H9 (cell line): Measurements from ENCODE around the gene ASPG. TPM values are rescaled to one million over a fixed set of nuclear protein-coding genes. Genes with fewer than 3 reads are reported as not detected.

ENCODE experiments used
- DNase-seq: peaks from one replicate; pipeline ENCODE4 v3.0.0-alpha.2; 2017
- H2AFZ ChIP-seq: one replicate; pipeline ENCODE4 v1.6.1; 2013; ENCODE audit warnings: mild to moderate bottlenecking, low read length, control low read depth, moderate library complexity
- H2AK5ac ChIP-seq: 2 replicates; pipeline ENCODE4 v1.6.1; 2013; ENCODE audit warnings: low read length, control low read depth, mixed read lengths; ENCODE audit not compliant: insufficient read length
- H2BK120ac ChIP-seq: one replicate; pipeline ENCODE4 v1.6.1; 2013; ENCODE audit warnings: low read depth, mild to moderate bottlenecking, low read length, control low read depth, inconsistent platforms; ENCODE audit not compliant: poor library complexity, severe bottlenecking
- H2BK12ac ChIP-seq: 2 replicates; pipeline ENCODE4 v1.6.1; 2013; ENCODE audit warnings: low read length, control low read depth, mixed read lengths, low read depth; ENCODE audit not compliant: insufficient read length
- H2BK15ac ChIP-seq: 2 replicates; pipeline ENCODE4 v1.6.1; 2013; ENCODE audit warnings: low read depth, low read length, control low read depth
- H2BK20ac ChIP-seq: one replicate; pipeline ENCODE4 v1.6.1; 2013; ENCODE audit warnings: low read depth, mild to moderate bottlenecking, low read length, control low read depth, inconsistent platforms; ENCODE audit not compliant: poor library complexity, severe bottlenecking
- H2BK5ac ChIP-seq: 2 replicates; pipeline ENCODE4 v1.6.1; 2013; ENCODE audit warnings: low read length, control low read depth, mixed read lengths; ENCODE audit not compliant: insufficient read length
- H3K14ac ChIP-seq: 2 replicates; pipeline ENCODE4 v1.6.1; 2013; ENCODE audit warnings: low read length, control low read depth; ENCODE audit not compliant: insufficient read depth
- H3K18ac ChIP-seq: 2 replicates; pipeline ENCODE4 v1.6.1; 2013; ENCODE audit warnings: low read depth, mild to moderate bottlenecking, mixed read lengths, low read length, control low read depth; ENCODE audit not compliant: insufficient read length
- H3K23ac ChIP-seq: 2 replicates; pipeline ENCODE4 v1.6.1; 2013; ENCODE audit warnings: low read length, control low read depth, mixed read lengths, low read depth; ENCODE audit not compliant: insufficient read length
- H3K23me2 ChIP-seq: 2 replicates; pipeline ENCODE4 v1.6.1; 2013; ENCODE audit warnings: low read depth, mild to moderate bottlenecking, mixed read lengths, low read length, control low read depth; ENCODE audit not compliant: insufficient read length, poor library complexity, severe bottlenecking
- H3K27ac ChIP-seq: 2 replicates; pipeline ENCODE4 v1.5.1; 2013; ENCODE audit warnings: low read length, control low read depth, mixed read lengths, low read depth; ENCODE audit not compliant: insufficient read length
- H3K27me3 ChIP-seq: 2 replicates; pipeline ENCODE4 v1.6.1; 2013; ENCODE audit warnings: low read length, control low read depth, inconsistent platforms; ENCODE audit not compliant: insufficient read depth
- H3K4ac ChIP-seq: 2 replicates; pipeline ENCODE4 v1.6.1; 2013; ENCODE audit warnings: low read depth, mild to moderate bottlenecking, control low read depth, inconsistent platforms, low read length, moderate library complexity
- H3K4me1 ChIP-seq: 2 replicates; pipeline ENCODE4 v1.6.1; 2013; ENCODE audit warnings: low read length, control low read depth, inconsistent platforms; ENCODE audit not compliant: insufficient read depth
- H3K4me2 ChIP-seq: 2 replicates; pipeline ENCODE4 v1.6.1; 2013; ENCODE audit warnings: low read length, control low read depth, mixed read lengths; ENCODE audit not compliant: insufficient read length, insufficient read depth
- H3K56ac ChIP-seq: 2 replicates; pipeline ENCODE4 v1.6.1; 2013; ENCODE audit warnings: low read depth, mild to moderate bottlenecking, mixed read lengths, low read length, control low read depth; ENCODE audit not compliant: insufficient read length
- H3K79me1 ChIP-seq: 2 replicates; pipeline ENCODE4 v1.6.1; 2013; ENCODE audit warnings: low read depth, mild to moderate bottlenecking, moderate library complexity, low read length, control low read depth, inconsistent platforms; ENCODE audit not compliant: insufficient read depth, poor library complexity, severe bottlenecking
- H3K79me2 ChIP-seq: 2 replicates; pipeline ENCODE4 v1.6.1; 2013; ENCODE audit warnings: low read length, control low read depth, inconsistent platforms; ENCODE audit not compliant: insufficient read depth
- H3K9ac ChIP-seq: 2 replicates; pipeline ENCODE4 v1.6.1; 2013; ENCODE audit warnings: low read length, control low read depth, mixed read lengths; ENCODE audit not compliant: insufficient read length; ENCODE audit errors: extremely low read depth
- H3K9me3 ChIP-seq: one replicate; pipeline ENCODE4 v1.6.1; 2013; ENCODE audit warnings: low read depth, low read length, inconsistent platforms; ENCODE audit not compliant: control insufficient read depth
- H3T11ph ChIP-seq: one replicate; pipeline ENCODE4 v1.6.1; 2013; ENCODE audit warnings: mild to moderate bottlenecking, low read length, control low read depth, inconsistent platforms
- H4K20me1 ChIP-seq: one replicate; pipeline ENCODE4 v1.6.1; 2013; ENCODE audit not compliant: control insufficient read depth, insufficient read length, insufficient read depth
- H4K5ac ChIP-seq: 2 replicates; pipeline ENCODE4 v1.6.1; 2013; ENCODE audit warnings: low read depth, mild to moderate bottlenecking, mixed read lengths, low read length, control low read depth; ENCODE audit not compliant: insufficient read length
- H4K8ac ChIP-seq: replicated peaks from 2 replicates; pipeline ENCODE4 v1.6.1; 2013; ENCODE audit warnings: low read length, control low read depth, mixed read lengths, low read depth; ENCODE audit not compliant: insufficient read length
- H4K91ac ChIP-seq: 2 replicates; pipeline ENCODE4 v1.6.1; 2013; ENCODE audit warnings: low read depth, mild to moderate bottlenecking, moderate library complexity, mixed read lengths, low read length, control low read depth; ENCODE audit not compliant: insufficient read length
- H3K27ac Mint-ChIP-seq, 3 experiments: 2 replicates in 2 of 3; 3 replicates in 1 of 3; pipeline ENCODE4 v1.8.0; 2020 to 2021; ENCODE audit warnings: mixed read lengths in 3 of 3, mild to moderate bottlenecking in 1 of 3, moderate library complexity in 1 of 3
- H3K27me3 Mint-ChIP-seq: 2 replicates; pipeline ENCODE4 v1.8.0; 2021; ENCODE audit warnings: low read depth, mild to moderate bottlenecking, moderate library complexity, mixed read lengths
- H3K36me3 Mint-ChIP-seq, 3 experiments: 2 replicates in 2 of 3; 3 replicates in 1 of 3; pipeline ENCODE4 v1.8.0; 2020 to 2021; ENCODE audit warnings: low read depth in 3 of 3, mixed read lengths in 3 of 3; ENCODE audit not compliant: insufficient read depth in 1 of 3
- H3K4me1 Mint-ChIP-seq, 2 experiments: 2 replicates each; pipeline ENCODE4 v1.8.0; 2020; ENCODE audit warnings: mixed read lengths in 2 of 2
- H3K4me3 Mint-ChIP-seq, 2 experiments: 2 replicates in 1 of 2; 3 replicates in 1 of 2; pipeline ENCODE4 v1.8.0; 2020 to 2021; ENCODE audit warnings: mild to moderate bottlenecking in 2 of 2, mixed read lengths in 2 of 2, moderate library complexity in 1 of 2
- H3K9me3 Mint-ChIP-seq, 2 experiments: 2 replicates in 1 of 2; 3 replicates in 1 of 2; pipeline ENCODE4 v1.8.0; 2020; ENCODE audit warnings: mild to moderate bottlenecking in 2 of 2, mixed read lengths in 2 of 2, moderate library complexity in 1 of 2
- WGBS: extraction: QIAGEN DNeasy Blood & Tissue Kit; methylation state at CpG from one replicate; pipeline ENCODE4 v1.1.7; 2013; ENCODE audit warnings: missing lambda C conversion rate, low lambda C conversion rate, mixed read lengths; ENCODE audit not compliant: insufficient read length; ENCODE audit errors: extremely low coverage; 5-methylcytosine and 5-hydroxymethylcytosine counted together
- microRNA-seq: library from miRNA; unstranded; fragments of <30 nt; microRNA quantifications from one replicate; pipeline ENCODE4, GENCODE V29; 2020; ENCODE audit warnings: borderline microRNAs expressed
- total RNA-seq: library from RNA; stranded (reverse); gene quantifications from 2 replicates; pipeline ENCODE4 v1.2.1, GENCODE V29; 2021
- TF ChIP-seq, protein P1 (sequence below): fragments of 200-600 bp; sonication (generic); conservative IDR thresholded peaks from 3 replicates; pipeline ENCODE4 v1.8.0; 2021; ENCODE audit warnings: antibody characterized with exemption, mild to moderate bottlenecking

ASPG gene
- total RNA-seq, 1 experiment from 2014 or later, result 0.33 TPM

DNA sequence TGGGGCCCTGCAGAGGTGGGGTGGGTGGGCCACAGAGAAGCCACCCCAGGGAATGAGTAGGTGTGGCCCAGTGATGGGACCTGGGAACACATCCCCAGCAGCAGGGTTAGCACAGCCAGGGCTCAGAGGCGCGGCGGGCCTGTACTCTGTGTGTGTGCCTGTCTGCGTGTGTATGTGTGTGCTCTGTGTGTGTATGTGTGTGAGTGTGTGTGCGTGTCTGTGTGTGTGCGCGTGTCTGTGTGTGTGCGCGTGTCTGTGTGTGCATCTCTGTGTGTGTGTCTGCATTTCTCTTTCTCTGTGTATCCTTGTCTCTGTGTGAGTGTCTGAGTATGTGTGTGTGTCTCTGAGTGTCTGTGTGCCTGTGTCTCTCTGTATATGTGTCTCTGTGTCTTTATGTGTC is 79.0 kb downstream of the ASPG start:
- H3K56ac ChIP-seq, result no peak overlapping the region
- no peaks in the 10 kb centered on the region for H3K9me3 ChIP-seq
- no peak overlapping the region for H2BK5ac ChIP-seq
- H4K20me1 ChIP-seq, result no peaks in the 10 kb centered on the region
- H4K91ac ChIP-seq, result no peak overlapping the region
- no peak overlapping the region for H2AFZ ChIP-seq
- no peaks in the 10 kb centered on the region for H3K27me3 ChIP-seq
- no peak overlapping the region for H3K4me3 Mint-ChIP-seq
- no peak overlapping the region for H2BK20ac ChIP-seq
- no peak overlapping the region for H2AK5ac ChIP-seq
- no peak overlapping the region for H3K23ac ChIP-seq
- no peak overlapping the region for H3K18ac ChIP-seq
- DNase-seq, result no peak
- H3T11ph ChIP-seq, result no peak overlapping the region
- no peaks in the 10 kb centered on the region; the same call in 1 of the 2 replicates for H3K79me2 ChIP-seq
- H3K23me2 ChIP-seq, result no peaks in the 10 kb centered on the region
- H3K9ac ChIP-seq, result no peak overlapping the region
- TF ChIP-seq, protein P1, sequence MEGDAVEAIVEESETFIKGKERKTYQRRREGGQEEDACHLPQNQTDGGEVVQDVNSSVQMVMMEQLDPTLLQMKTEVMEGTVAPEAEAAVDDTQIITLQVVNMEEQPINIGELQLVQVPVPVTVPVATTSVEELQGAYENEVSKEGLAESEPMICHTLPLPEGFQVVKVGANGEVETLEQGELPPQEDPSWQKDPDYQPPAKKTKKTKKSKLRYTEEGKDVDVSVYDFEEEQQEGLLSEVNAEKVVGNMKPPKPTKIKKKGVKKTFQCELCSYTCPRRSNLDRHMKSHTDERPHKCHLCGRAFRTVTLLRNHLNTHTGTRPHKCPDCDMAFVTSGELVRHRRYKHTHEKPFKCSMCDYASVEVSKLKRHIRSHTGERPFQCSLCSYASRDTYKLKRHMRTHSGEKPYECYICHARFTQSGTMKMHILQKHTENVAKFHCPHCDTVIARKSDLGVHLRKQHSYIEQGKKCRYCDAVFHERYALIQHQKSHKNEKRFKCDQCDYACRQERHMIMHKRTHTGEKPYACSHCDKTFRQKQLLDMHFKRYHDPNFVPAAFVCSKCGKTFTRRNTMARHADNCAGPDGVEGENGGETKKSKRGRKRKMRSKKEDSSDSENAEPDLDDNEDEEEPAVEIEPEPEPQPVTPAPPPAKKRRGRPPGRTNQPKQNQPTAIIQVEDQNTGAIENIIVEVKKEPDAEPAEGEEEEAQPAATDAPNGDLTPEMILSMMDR, result no peak
- no peaks in the 10 kb centered on the region for H3K9me3 Mint-ChIP-seq
- H4K8ac ChIP-seq, result no peak overlapping the region
- H3K27ac ChIP-seq, result no peak overlapping the region
- no peak overlapping the region for H3K27ac Mint-ChIP-seq
- no peak overlapping the region for H3K4me2 ChIP-seq
- no peaks in the 10 kb centered on the region for H3K27me3 Mint-ChIP-seq
- no peak overlapping the region for H2BK120ac ChIP-seq
- no peak overlapping the region for H3K14ac ChIP-seq
- no peak overlapping the region for H2BK15ac ChIP-seq
- H2BK12ac ChIP-seq, result no peak overlapping the region
- H3K4ac ChIP-seq, result no peak overlapping the region
- H4K5ac ChIP-seq, result no peak overlapping the region
- H3K4me1 Mint-ChIP-seq, result peaks cover 8% of the 10 kb centered on the region in 2 experiments
- H3K36me3 Mint-ChIP-seq, result no peaks in the 10 kb centered on the region; a peak in 1 of 7 replicates
- no peaks in the 10 kb centered on the region for H3K79me1 ChIP-seq
- no CpG with 5 or more reads among the region's 9 CpGs for WGBS
- no peaks in the 10 kb centered on the region for H3K4me1 ChIP-seq

Small RNA genes within 50 kb of the gene (microRNA-seq; reads per million reads assigned to microRNA genes)
- gene MIR203A, result not detected
- gene MIR203B, result not detected

Other genes with a start within 250 kb of the ASPG start
- gene PPP1R13B, start 238.1 kb upstream of the ASPG start, total RNA-seq, result 6.0 and 8.5 TPM in 2 replicates
- gene TDRD9, start 157.2 kb upstream of the ASPG start, total RNA-seq, result not detected in 2 replicates
- not detected in 2 replicates for gene RD3L, start 143.2 kb upstream of the ASPG start, total RNA-seq
- 43.0 and 44.2 TPM in 2 replicates for gene KIF26A, start 52.9 kb downstream of the ASPG start, total RNA-seq